ENCODE data around the gene POLN. TPM values are rescaled to one million over a fixed set of nuclear protein-coding genes. Genes with fewer than 3 reads are reported as not detected.

Gene POLN
- polyA plus RNA-seq, 3 donors, result 2.8 to 14.7 (median 5.7) TPM

GRCh38 chr4:2151544-2151943, 90.4 kb downstream of the POLN start:
- WGBS, 3 donors, result 20 to 79% (median 74%) methylated on average over 5 of the region's 5 CpGs

GRCh38 chr4:2150076-2150475, 91.8 kb downstream of the POLN start:
- no peak overlapping the region for H3K27ac ChIP-seq (ENCODE audit: low read depth, low read length)
- WGBS, 3 donors, result 95 to 100% (median 100%) methylated on average over 1 of the region's 1 CpG

More at GRCh38 chr4:2151544-2151943, 90.4 kb downstream of the POLN start:
- no peak overlapping the region for H3K27ac ChIP-seq (ENCODE audit: low read depth, low read length)

GRCh38 chr4:2142630-2143427, 99.1 kb downstream of the POLN start:
- H3K27ac ChIP-seq (ENCODE audit: low read depth, low read length), result no peak overlapping the region
- WGBS, 3 donors, result 61 to 71% (median 61%) methylated on average over 7 of the region's 7 CpGs

- 78 to 80% (median 79%) methylated on average over 7 of the region's 7 CpGs for WGBS, 3 donors
Measured at GRCh38 chr4:2141762-2142451, 100.0 kb downstream of the POLN start.

GRCh38 chr4:2141022-2141761, 100.7 kb downstream of the POLN start:
- WGBS, 3 donors, result 79 to 91% (median 83%) methylated on average over 8 of the region's 8 CpGs
- H3K27ac ChIP-seq (ENCODE audit: low read depth, low read length), result no peak overlapping the region

More at GRCh38 chr4:2141762-2142451, 100.0 kb downstream of the POLN start:
- H3K27ac ChIP-seq (ENCODE audit: low read depth, low read length), result no peak overlapping the region

GRCh38 chr4:2138846-2139500, 102.9 kb downstream of the POLN start:
- H3K27ac ChIP-seq (ENCODE audit: low read depth, low read length), result no peak overlapping the region
- WGBS, 3 donors, result 49 to 81% (median 59%) methylated on average over 11 of the region's 11 CpGs

GRCh38 chr4:2136726-2137125, 105.2 kb downstream of the POLN start:
- 45 to 88% (median 72%) methylated on average over 7 of the region's 7 CpGs for WGBS, 3 donors
- H3K27ac ChIP-seq (ENCODE audit: low read depth, low read length), result no peak overlapping the region

GRCh38 chr4:2135083-2135482, 106.8 kb downstream of the POLN start:
- 42 to 69% (median 42%) methylated on average over 8 of the region's 8 CpGs for WGBS, 3 donors
- no peak overlapping the region for H3K27ac ChIP-seq (ENCODE audit: low read depth, low read length)

GRCh38 chr4:2132438-2132837, 109.5 kb downstream of the POLN start:
- H3K27ac ChIP-seq (ENCODE audit: low read depth, low read length), result no peak overlapping the region

GRCh38 chr4:2127609-2128332, 114.2 kb downstream of the POLN start:
- 76 to 86% (median 84%) methylated on average over 20 of the region's 20 CpGs for WGBS, 3 donors
- no peak overlapping the region for H3K27ac ChIP-seq (ENCODE audit: low read depth, low read length)

- H3K27ac ChIP-seq (ENCODE audit: low read depth, low read length), result no peak overlapping the region
- 89 to 91% (median 89%) methylated on average over 24 of the region's 24 CpGs for WGBS, 3 donors
Measured at GRCh38 chr4:2126309-2127043, 115.4 kb downstream of the POLN start.

GRCh38 chr4:2125831-2126230, 116.1 kb downstream of the POLN start:
- WGBS, 3 donors, result 73 to 77% (median 75%) methylated on average over 6 of the region's 6 CpGs

GRCh38 chr4:2125023-2125422, 116.9 kb downstream of the POLN start:
- 90 to 95% (median 91%) methylated on average over 4 of the region's 4 CpGs for WGBS, 3 donors
- H3K27ac ChIP-seq (ENCODE audit: low read depth, low read length), result no peak overlapping the region

More at GRCh38 chr4:2125831-2126230, 116.1 kb downstream of the POLN start:
- H3K27ac ChIP-seq (ENCODE audit: low read depth, low read length), result no peak overlapping the region

GRCh38 chr4:2116687-2117400, 125.1 kb downstream of the POLN start:
- no peak overlapping the region for H3K27ac ChIP-seq (ENCODE audit: low read depth, low read length)
- 78 to 93% (median 84%) methylated on average over 6 of the region's 6 CpGs for WGBS, 3 donors

GRCh38 chr4:2105559-2105958, 136.4 kb downstream of the POLN start:
- H3K27ac ChIP-seq (ENCODE audit: low read depth, low read length), result no peak overlapping the region
- WGBS, 3 donors, result 95 to 100% (median 96%) methylated on average over 1 of the region's 1 CpG

GRCh38 chr4:2104556-2105345, 137.2 kb downstream of the POLN start:
- WGBS, 3 donors, result 76 to 82% (median 79%) methylated on average over 9 of the region's 9 CpGs
- no peak overlapping the region for H3K27ac ChIP-seq (ENCODE audit: low read depth, low read length)

Data from adipose tissue (tissue), 3 donors.